Trophoblast cell (in vitro differentiated cells and primary cell): ENCODE measurements around the gene ICAM4.
A peak's percentile ranks its signal among the peaks of the same experiment; 100 is the strongest.

Experiments used
- DNase-seq, 2 donors: peaks; one replicate each; pipeline ENCODE4 v3.0.0-alpha.2; 2016
- H2AFZ ChIP-seq: 2 replicates; pipeline ENCODE4 v1.6.1; 2013; ENCODE audit warnings: low read length, moderate library complexity, mild to moderate bottlenecking; ENCODE audit not compliant: insufficient read depth, poor library complexity
- H2AK5ac ChIP-seq: 2 replicates; pipeline ENCODE4 v1.6.1; 2013; ENCODE audit warnings: mild to moderate bottlenecking, low read length
- H2BK120ac ChIP-seq: 2 replicates; pipeline ENCODE4 v1.6.1; 2013; ENCODE audit warnings: low read length, mild to moderate bottlenecking, moderate library complexity; ENCODE audit not compliant: insufficient read depth, poor library complexity
- H2BK12ac ChIP-seq: 2 replicates; pipeline ENCODE4 v1.6.1; 2013; ENCODE audit warnings: mild to moderate bottlenecking, low read length, moderate library complexity
- H2BK5ac ChIP-seq: 2 replicates; pipeline ENCODE4 v1.6.1; 2013; ENCODE audit warnings: low read length, low read depth, moderate library complexity, mild to moderate bottlenecking; ENCODE audit not compliant: poor library complexity
- H3K14ac ChIP-seq: 2 replicates; pipeline ENCODE4 v1.6.1; 2013; ENCODE audit warnings: mild to moderate bottlenecking, low read length
- H3K18ac ChIP-seq: 2 replicates; pipeline ENCODE4 v1.6.1; 2013; ENCODE audit warnings: mild to moderate bottlenecking, low read length
- H3K23ac ChIP-seq: 2 replicates; pipeline ENCODE4 v1.6.1; 2013; ENCODE audit warnings: low read length
- H3K27ac ChIP-seq: 2 replicates; pipeline ENCODE4 v1.5.1; 2013; ENCODE audit warnings: low read depth, mild to moderate bottlenecking, inconsistent platforms, low read length, moderate library complexity
- H3K27me3 ChIP-seq: 2 replicates; pipeline ENCODE4 v1.6.1; 2013; ENCODE audit warnings: inconsistent platforms, mild to moderate bottlenecking, low read length, moderate library complexity; ENCODE audit not compliant: insufficient read depth
- H3K36me3 ChIP-seq, 2 experiments: 1 replicate in 1 of 2; 2 replicates in 1 of 2; pipeline ENCODE4 v1.6.1; 2013; ENCODE audit warnings: low read length in 2 of 2, mild to moderate bottlenecking in 2 of 2, moderate library complexity in 1 of 2; ENCODE audit not compliant: insufficient read depth in 2 of 2, control insufficient read depth in 1 of 2
- H3K4ac ChIP-seq: 2 replicates; pipeline ENCODE4 v1.6.1; 2013; ENCODE audit warnings: low read depth, mild to moderate bottlenecking, low read length, moderate library complexity
- H3K4me1 ChIP-seq, 2 experiments: 1 replicate in 1 of 2; 2 replicates in 1 of 2; pipeline ENCODE4 v1.6.1; 2013; ENCODE audit warnings: low read length in 2 of 2, mild to moderate bottlenecking in 2 of 2, moderate library complexity in 1 of 2; ENCODE audit not compliant: insufficient read depth in 2 of 2, control insufficient read depth in 1 of 2
- H3K4me2 ChIP-seq: 2 replicates; pipeline ENCODE4 v1.6.1; 2013; ENCODE audit warnings: inconsistent platforms, mild to moderate bottlenecking, low read length, moderate library complexity
- H3K4me3 ChIP-seq: 2 replicates; pipeline ENCODE4 v1.5.1; 2013; ENCODE audit warnings: mild to moderate bottlenecking, low read depth, low read length, inconsistent platforms
- H3K79me1 ChIP-seq: one replicate; pipeline ENCODE4 v1.6.1; 2013; ENCODE audit warnings: low read length
- H3K79me2 ChIP-seq: 2 replicates; pipeline ENCODE4 v1.6.1; 2013; ENCODE audit warnings: low read length, mild to moderate bottlenecking; ENCODE audit not compliant: control insufficient read depth, insufficient read depth, poor library complexity
- H3K9ac ChIP-seq: 2 replicates; pipeline ENCODE4 v1.6.1; 2013; ENCODE audit warnings: mild to moderate bottlenecking, low read length
- H3K9me3 ChIP-seq: 2 replicates; pipeline ENCODE4 v1.6.1; 2013; ENCODE audit warnings: low read depth, mild to moderate bottlenecking, control low read depth, inconsistent platforms, low read length; ENCODE audit not compliant: insufficient read depth
- H4K12ac ChIP-seq: 2 replicates; pipeline ENCODE4 v1.6.1; 2013; ENCODE audit warnings: low read depth, mild to moderate bottlenecking, low read length, moderate library complexity
- H4K8ac ChIP-seq: 2 replicates; pipeline ENCODE4 v1.6.1; 2013; ENCODE audit warnings: low read depth, mild to moderate bottlenecking, low read length, moderate library complexity
- H4K91ac ChIP-seq: one replicate; pipeline ENCODE4 v1.6.1; 2013; ENCODE audit warnings: low read depth, mild to moderate bottlenecking, low read length, moderate library complexity
- WGBS: extraction: QIAGEN DNeasy Blood & Tissue Kit; methylation state at CpG from one replicate; pipeline ENCODE4 v1.1.7; 2013; ENCODE audit warnings: missing lambda C conversion rate; ENCODE audit not compliant: insufficient read length, insufficient coverage; ENCODE audit errors: extremely low coverage; 5-methylcytosine and 5-hydroxymethylcytosine counted together

Gene ICAM4

DNA sequence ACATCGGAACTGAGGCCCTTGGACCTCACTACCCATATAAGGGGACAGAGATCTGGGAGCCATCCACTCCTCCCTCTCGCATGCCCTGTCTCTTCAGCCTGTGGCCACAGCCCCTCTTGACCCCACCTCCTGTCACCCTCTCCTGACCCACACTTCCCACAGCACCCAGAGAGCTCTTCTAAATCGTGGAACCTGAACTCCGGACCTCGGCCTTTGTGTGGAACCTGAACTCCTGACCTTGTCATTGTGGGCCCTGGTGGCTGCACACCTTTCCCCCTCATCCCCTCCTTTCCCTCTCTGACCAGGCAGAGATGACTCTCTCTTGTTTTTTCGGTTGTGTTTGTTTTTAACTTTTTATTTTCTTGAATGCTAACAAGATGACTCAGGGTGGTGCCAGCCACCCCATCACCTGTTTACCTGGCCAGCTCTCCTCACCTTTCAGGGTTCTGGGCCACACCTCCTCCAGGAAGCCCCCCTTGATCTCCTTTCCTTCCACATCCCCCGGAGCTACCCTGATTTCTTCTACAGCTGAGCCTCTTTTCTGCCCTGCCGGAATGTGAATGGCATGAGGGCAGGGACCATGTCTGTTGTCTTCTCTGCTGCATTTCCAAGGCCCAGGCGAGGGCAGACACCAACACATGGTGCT, 29.7 kb upstream of the ICAM4 start:
- peaks cover 36 to 46% of the 10 kb centered on the region in 2 experiments for H3K36me3 ChIP-seq
- no peak for DNase-seq
- H3K14ac ChIP-seq, result no peak overlapping the region
- no peak overlapping the region for H3K27ac ChIP-seq
- H3K4me1 ChIP-seq, result peaks cover 0 to 3% of the 10 kb centered on the region in 2 experiments
- no peak overlapping the region for H2AK5ac ChIP-seq
- H3K9ac ChIP-seq, result no peak overlapping the region
- H2BK120ac ChIP-seq, result no peak overlapping the region
- no peak overlapping the region for H2AFZ ChIP-seq
- no CpG with 5 or more reads among the region's 9 CpGs for WGBS
- no peak overlapping the region for H2BK5ac ChIP-seq
- H3K9me3 ChIP-seq, result no peaks in the 10 kb centered on the region
- H3K79me2 ChIP-seq, result peaks cover 3% of the 10 kb centered on the region
- no peak overlapping the region for H3K4me3 ChIP-seq
- H3K23ac ChIP-seq, result no peak overlapping the region
- H3K18ac ChIP-seq, result no peak overlapping the region
- no peak overlapping the region for H4K91ac ChIP-seq
- H4K12ac ChIP-seq, result no peak overlapping the region
- no peak overlapping the region for H3K4ac ChIP-seq
- peaks cover 4% of the 10 kb centered on the region for H3K79me1 ChIP-seq
- H3K4me2 ChIP-seq, result no peak overlapping the region
- H3K27me3 ChIP-seq, result no peaks in the 10 kb centered on the region
- no peak overlapping the region for H4K8ac ChIP-seq
- H2BK12ac ChIP-seq, result no peak overlapping the region

DNA sequence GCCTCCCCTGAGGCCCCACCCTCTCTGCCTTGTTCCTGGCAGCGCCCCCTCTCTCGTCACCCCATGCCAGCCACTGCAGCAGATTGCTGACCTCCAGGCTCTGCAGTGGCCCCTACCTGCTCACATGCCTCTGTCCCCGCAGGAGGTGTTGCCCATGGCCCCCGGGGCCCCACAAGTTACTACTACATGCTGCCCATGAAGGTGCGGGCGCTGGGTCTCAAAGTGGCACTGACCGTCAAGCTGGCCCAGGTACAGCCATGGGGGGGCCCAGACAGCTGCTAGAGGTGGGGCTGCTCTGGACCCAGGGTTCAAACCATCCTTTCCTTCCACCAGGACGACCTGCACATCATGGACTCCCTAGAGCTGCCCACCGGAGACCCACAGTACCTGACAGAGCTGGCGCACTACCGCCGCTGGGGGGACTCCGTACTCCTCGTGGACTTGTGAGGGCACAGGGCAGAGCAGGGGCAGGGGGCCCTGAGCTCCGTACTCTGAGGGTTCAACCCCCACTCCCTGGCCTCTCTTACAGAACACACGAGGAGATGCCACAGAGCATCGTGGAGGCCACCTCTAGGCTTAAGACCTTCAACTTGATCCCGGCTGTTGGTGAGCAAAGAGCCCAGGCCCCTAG, 28.6 kb upstream of the ICAM4 start:
- no peaks in the 10 kb centered on the region for H3K4me1 ChIP-seq
- H3K9ac ChIP-seq, result no peak overlapping the region
- no peaks in the 10 kb centered on the region for H3K9me3 ChIP-seq
- H3K14ac ChIP-seq, result no peak overlapping the region
- no peak overlapping the region for H3K18ac ChIP-seq
- H3K27ac ChIP-seq, result no peak overlapping the region
- H3K79me1 ChIP-seq, result no peaks in the 10 kb centered on the region
- no peaks in the 10 kb centered on the region for H3K27me3 ChIP-seq
- H3K4me3 ChIP-seq, result peak overlapping the region; percentile 51
- H3K23ac ChIP-seq, result no peak overlapping the region
- H4K91ac ChIP-seq, result no peak overlapping the region
- H3K4me2 ChIP-seq, result no peak overlapping the region
- H3K4ac ChIP-seq, result no peak overlapping the region
- H4K12ac ChIP-seq, result no peak overlapping the region
- H3K36me3 ChIP-seq, result peaks cover 36 to 46% of the 10 kb centered on the region in 2 experiments
- no peaks in the 10 kb centered on the region for H3K79me2 ChIP-seq
- H2BK120ac ChIP-seq, result no peak overlapping the region
- H2BK5ac ChIP-seq, result no peak overlapping the region
- no peak overlapping the region for H2AFZ ChIP-seq
- no peak overlapping the region for H2BK12ac ChIP-seq
- DNase-seq, result no peak
- H2AK5ac ChIP-seq, result no peak overlapping the region
- whole genome bisulfite sequencing, result no CpG with 5 or more reads among the region's 18 CpGs
- no peak overlapping the region for H4K8ac ChIP-seq

GRCh38 chr19:10259162-10259905, 27.4 kb upstream of the ICAM4 start:
- DNase-seq, result peak; percentile 84 to 97
- H3K9ac ChIP-seq, result no peak overlapping the region
- WGBS, result no CpG with 5 or more reads among the region's 32 CpGs

DNA sequence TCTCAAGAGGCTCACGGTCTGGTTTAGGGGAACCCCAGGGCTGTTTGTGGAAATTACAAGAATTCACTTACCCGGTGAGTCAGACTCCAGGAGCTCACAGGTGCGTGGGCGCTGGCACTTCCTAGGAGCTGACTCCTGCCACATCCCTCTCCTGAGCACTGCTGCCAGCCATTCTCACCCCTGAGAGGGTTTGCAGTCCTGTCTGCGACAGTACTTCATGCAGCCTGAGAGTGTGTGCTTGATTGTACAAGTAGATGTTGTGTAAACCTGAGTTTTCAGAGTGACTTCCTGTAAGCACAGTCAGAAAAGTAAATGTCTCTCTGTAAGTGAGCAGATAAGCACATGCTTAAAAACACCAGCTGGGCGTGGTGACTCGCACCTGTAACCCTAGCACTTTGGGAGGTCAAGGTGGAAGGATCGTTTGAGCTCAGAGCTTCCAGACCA, 26.6 kb upstream of the ICAM4 start:
- no peak overlapping the region for H4K12ac ChIP-seq
- no peaks in the 10 kb centered on the region for H3K4me1 ChIP-seq
- H4K91ac ChIP-seq, result no peak overlapping the region
- H3K9me3 ChIP-seq, result no peaks in the 10 kb centered on the region
- no peak overlapping the region for H3K4ac ChIP-seq
- H3K79me2 ChIP-seq, result no peaks in the 10 kb centered on the region
- no peak overlapping the region for H2AK5ac ChIP-seq
- no peak for DNase-seq
- no peak overlapping the region for H3K23ac ChIP-seq
- H4K8ac ChIP-seq, result no peak overlapping the region
- H3K27ac ChIP-seq, result no peak overlapping the region
- no peak overlapping the region for H2AFZ ChIP-seq
- peaks cover 25 to 38% of the 10 kb centered on the region in 2 experiments for H3K36me3 ChIP-seq
- no CpG with 5 or more reads among the region's 8 CpGs for WGBS
- no peak overlapping the region for H3K18ac ChIP-seq
- H3K4me2 ChIP-seq, result no peak overlapping the region
- H3K14ac ChIP-seq, result no peak overlapping the region
- no peak overlapping the region for H2BK5ac ChIP-seq
- H2BK120ac ChIP-seq, result no peak overlapping the region
- no peak overlapping the region for H3K4me3 ChIP-seq
- H2BK12ac ChIP-seq, result no peak overlapping the region
- no peaks in the 10 kb centered on the region for H3K79me1 ChIP-seq
- no peak overlapping the region for H3K9ac ChIP-seq
- no peaks in the 10 kb centered on the region for H3K27me3 ChIP-seq

More at GRCh38 chr19:10259162-10259905, 27.4 kb upstream of the ICAM4 start:
- Histone ChIP-seq H2BK5ac (no peak overlapping the region), H3K79me2 (no peaks in the 10 kb centered on the region), H3K18ac (no peak overlapping the region), H2BK12ac (no peak overlapping the region), H3K27ac (no peak overlapping the region), H3K9me3 (no peaks in the 10 kb centered on the region), H2BK120ac (no peak overlapping the region), H3K79me1 (no peaks in the 10 kb centered on the region), H4K8ac (no peak overlapping the region), H3K27me3 (no peaks in the 10 kb centered on the region), H2AK5ac (no peak overlapping the region), H4K12ac (no peak overlapping the region), H3K4ac (no peak overlapping the region), H3K36me3 (peaks cover 31 to 44% of the 10 kb centered on the region in 2 experiments), H3K4me3 (no peak overlapping the region), H4K91ac (no peak overlapping the region), H3K4me1 (no peaks in the 10 kb centered on the region), H3K4me2 (no peak overlapping the region), H2AFZ (no peak overlapping the region), H3K23ac (no peak overlapping the region), H3K14ac (no peak overlapping the region)
